HG03097 (cell line): ENCODE measurements around the gene HSPA2.
"Not testable (repeated sequence)": the region's sequence is repeated elsewhere in the genome, so short reads cannot be mapped to it uniquely, and the experiment has no call there.

ENCODE experiments used
- ATAC-seq: cut with Tn5 transposase; IDR thresholded peaks from one replicate; pipeline ENCODE4 v1.9.1; 2021; ENCODE audit not compliant: unreplicated experiment, low FRiP score

The HSPA2 gene

GRCh38 chr14:64510825-64511671 is 29.5 kb upstream of the HSPA2 start:
- ATAC-seq: no peak

- no peak for ATAC-seq
These were observed 27.3 kb upstream of the HSPA2 start for GRCh38 chr14:64513271-64513670.

GRCh38 chr14:64515053-64515452 is 25.5 kb upstream of the HSPA2 start:
- ATAC-seq: no peak

- no peak for ATAC-seq
These were observed 23.6 kb upstream of the HSPA2 start for GRCh38 chr14:64516969-64517368.

GRCh38 chr14:64517667-64518066 is 22.9 kb upstream of the HSPA2 start:
- not testable (repeated sequence) for ATAC-seq

- no peak for ATAC-seq
These were observed 22.3 kb upstream of the HSPA2 start for GRCh38 chr14:64518229-64518628.

GRCh38 chr14:64520699-64521098 is 19.8 kb upstream of the HSPA2 start:
- no peak for ATAC-seq

GRCh38 chr14:64522591-64523355 is 17.8 kb upstream of the HSPA2 start:
- no peak for ATAC-seq

GRCh38 chr14:64525354-64525753 is 15.2 kb upstream of the HSPA2 start:
- no peak for ATAC-seq

GRCh38 chr14:64531567-64531966 is 9.0 kb upstream of the HSPA2 start:
- no peak for ATAC-seq

- no peak for ATAC-seq
These were observed 3.9 kb upstream of the HSPA2 start for GRCh38 chr14:64536488-64537245.

GRCh38 chr14:64541261-64541971 is 875 bp downstream of the HSPA2 start:
- ATAC-seq: no peak

- no peak for ATAC-seq
These were observed 1.7 kb downstream of the HSPA2 start for GRCh38 chr14:64541972-64542835.

GRCh38 chr14:64542836-64543201 is 2.3 kb downstream of the HSPA2 start:
- ATAC-seq: no peak

GRCh38 chr14:64544607-64545312 is 4.2 kb downstream of the HSPA2 start:
- ATAC-seq: no peak

GRCh38 chr14:64549016-64549415 is 8.5 kb downstream of the HSPA2 start:
- ATAC-seq: no peak

GRCh38 chr14:64549791-64550620 is 9.5 kb downstream of the HSPA2 start, which contains the start of gene PPP1R36:
PPP1R36 (plus strand) TSS chr14:64549961; CDS start chr14:64549998, 37 bp downstream.
- ATAC-seq: no peak
